HepG2 (cell line): ENCODE data around the gene NKD1. TPM values are rescaled to one million over a fixed set of nuclear protein-coding genes. Genes with fewer than 3 reads are reported as not detected.

Source experiments
- KAT7 ChIP-seq: IDR thresholded peaks from 2 replicates; pipeline ENCODE4 v1.6.1; 2018; ENCODE audit warnings: borderline replicate concordance, missing compliant biosample characterization
- MIER2 ChIP-seq: IDR thresholded peaks from 2 replicates; pipeline ENCODE4 v1.6.1; 2016; ENCODE audit warnings: missing biosample characterization, missing genetic modification reagents
- NR2C2 ChIP-seq: sonication (generic); formaldehyde crosslinking; IDR thresholded peaks from 2 replicates; pipeline ENCODE4 v1.4.0; 2020; ENCODE audit warnings: missing genetic modification reagents, mild to moderate bottlenecking, moderate library complexity, borderline replicate concordance
- NR3C1 ChIP-seq: sonication (generic); formaldehyde crosslinking; IDR thresholded peaks from 2 replicates; pipeline ENCODE4 v1.4.0; 2020; ENCODE audit warnings: missing genetic modification reagents
- PPARG ChIP-seq: conservative IDR thresholded peaks from 2 replicates; pipeline ENCODE4 v1.6.1; 2016; ENCODE audit warnings: missing biosample characterization, missing genetic modification reagents
- ZNF841 ChIP-seq: sonication (generic); formaldehyde crosslinking; IDR thresholded peaks from 2 replicates; pipeline ENCODE4 v1.8.1; 2023; ENCODE audit warnings: missing genetic modification reagents, borderline replicate concordance
- ZSCAN22 ChIP-seq: sonication (generic); formaldehyde crosslinking; IDR thresholded peaks from 2 replicates; pipeline ENCODE4 v1.4.0; 2020; ENCODE audit warnings: mild to moderate bottlenecking, missing genetic modification reagents
- polyA plus RNA-seq, 8 experiments: library from polyadenylated mRNA; depleted of rRNA in 3 of 8; stranded (reverse) in 7 of 8; unstranded in 1 of 8; fragments of >200 nt; fragmentation: Illumina TruSeq in 4 of 8; extraction: Trizol in 4 of 8; gene quantifications; 2 replicates each; pipeline versions ENCODE4 v1.2.1 to v1.2.3, GENCODE V29; 2011 to 2016; ENCODE audit warnings: low read depth in 4 of 8, missing spikeins in 1 of 8, mixed read lengths in 1 of 8; ENCODE audit not compliant: insufficient read depth in 1 of 8
- total RNA-seq, 5 experiments: library from RNA; depleted of rRNA; stranded (reverse); fragments of >200 nt; fragmentation: Illumina TruSeq; extraction: Trizol; gene quantifications; 2 replicates each; pipeline ENCODE4 v1.2.3, GENCODE V29; 2016; ENCODE audit warnings: low read depth in 1 of 5
- TF ChIP-seq, protein P1 (sequence below): sonication (generic); formaldehyde crosslinking; IDR thresholded peaks from 2 replicates; pipeline ENCODE4 v1.4.0; 2020; ENCODE audit warnings: missing genetic modification reagents, borderline replicate concordance
- TF ChIP-seq, protein P2 (sequence below): sonication (generic); formaldehyde crosslinking; IDR thresholded peaks from 2 replicates; pipeline ENCODE4 v1.4.0; 2020; ENCODE audit warnings: missing genetic modification reagents
- TF ChIP-seq, protein P3 (sequence below): sonication (generic); formaldehyde crosslinking; IDR thresholded peaks from one replicate; pipeline ENCODE4 v1.5.1; 2020; ENCODE audit warnings: mild to moderate bottlenecking, missing genetic modification reagents; ENCODE audit errors: not compliant biosample characterization
- TF ChIP-seq, protein P4 (sequence below): sonication (generic); formaldehyde crosslinking; IDR thresholded peaks from 2 replicates; pipeline ENCODE4 v1.4.0; 2020; ENCODE audit warnings: missing genetic modification reagents, mild to moderate bottlenecking, borderline replicate concordance

The NKD1 gene
- total and polyA plus RNA-seq, 2 of the 13 experiments (the other 11 are each of a cell fraction or from before 2014, with no cell fraction given) = 70.4 to 121 TPM

DNA sequence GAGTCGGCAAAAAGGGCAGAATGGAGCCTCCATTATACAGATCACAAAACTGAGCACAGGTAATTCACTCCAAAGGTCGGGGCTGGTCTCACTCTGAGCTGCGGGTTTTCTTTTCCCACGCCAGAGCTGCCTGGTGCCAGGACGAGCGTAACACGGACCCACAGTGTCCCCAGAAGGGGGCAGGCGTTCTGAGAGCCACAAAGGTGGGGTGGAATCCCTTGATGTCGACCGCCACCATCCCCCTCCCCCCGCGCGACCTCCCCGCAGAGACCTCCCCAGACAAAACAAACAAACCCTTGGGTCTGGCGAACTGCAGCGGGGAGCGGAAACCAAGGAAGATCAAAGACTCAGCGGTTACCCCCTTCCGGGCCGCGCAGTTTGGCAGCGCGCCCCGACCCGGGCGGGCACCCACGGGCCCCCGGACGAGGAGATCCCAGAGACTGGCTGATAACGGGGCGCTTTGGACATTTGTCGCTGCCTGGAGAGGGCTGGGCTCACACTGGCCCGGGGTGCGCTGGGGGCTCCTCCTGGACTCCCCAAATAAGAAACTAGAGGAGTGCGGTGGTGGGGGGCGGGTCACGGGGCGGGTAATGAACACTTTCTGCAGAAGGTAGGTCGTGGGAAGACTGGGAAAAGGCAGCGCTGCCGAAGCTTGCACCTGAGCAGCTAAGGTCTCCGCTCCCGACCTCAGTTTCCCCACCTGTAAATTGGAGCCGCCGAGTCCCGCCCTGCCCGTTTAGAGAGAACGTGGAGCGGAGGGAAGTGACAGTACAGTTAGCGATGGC, 664 bp upstream of the NKD1 start (continued):
- TF ChIP-seq ZNF841 (no peak), MIER2 (peak; percentile 52; the same call in 1 of the 2 replicates), PPARG (CRISPR knock-in tag) (peak; percentile 53; the same call in 1 of the 2 replicates), NR2C2 (CRISPR knock-in tag) (peak; percentile 58; the same call in 1 of the 2 replicates), ZSCAN22 (CRISPR knock-in tag) (no peak), NR3C1 (CRISPR knock-in tag) (no peak), KAT7 (CRISPR knock-in tag) (0 out of 2 replicates have a peak, but pooled peaks have one; percentile 57)
- TF ChIP-seq, protein P1, sequence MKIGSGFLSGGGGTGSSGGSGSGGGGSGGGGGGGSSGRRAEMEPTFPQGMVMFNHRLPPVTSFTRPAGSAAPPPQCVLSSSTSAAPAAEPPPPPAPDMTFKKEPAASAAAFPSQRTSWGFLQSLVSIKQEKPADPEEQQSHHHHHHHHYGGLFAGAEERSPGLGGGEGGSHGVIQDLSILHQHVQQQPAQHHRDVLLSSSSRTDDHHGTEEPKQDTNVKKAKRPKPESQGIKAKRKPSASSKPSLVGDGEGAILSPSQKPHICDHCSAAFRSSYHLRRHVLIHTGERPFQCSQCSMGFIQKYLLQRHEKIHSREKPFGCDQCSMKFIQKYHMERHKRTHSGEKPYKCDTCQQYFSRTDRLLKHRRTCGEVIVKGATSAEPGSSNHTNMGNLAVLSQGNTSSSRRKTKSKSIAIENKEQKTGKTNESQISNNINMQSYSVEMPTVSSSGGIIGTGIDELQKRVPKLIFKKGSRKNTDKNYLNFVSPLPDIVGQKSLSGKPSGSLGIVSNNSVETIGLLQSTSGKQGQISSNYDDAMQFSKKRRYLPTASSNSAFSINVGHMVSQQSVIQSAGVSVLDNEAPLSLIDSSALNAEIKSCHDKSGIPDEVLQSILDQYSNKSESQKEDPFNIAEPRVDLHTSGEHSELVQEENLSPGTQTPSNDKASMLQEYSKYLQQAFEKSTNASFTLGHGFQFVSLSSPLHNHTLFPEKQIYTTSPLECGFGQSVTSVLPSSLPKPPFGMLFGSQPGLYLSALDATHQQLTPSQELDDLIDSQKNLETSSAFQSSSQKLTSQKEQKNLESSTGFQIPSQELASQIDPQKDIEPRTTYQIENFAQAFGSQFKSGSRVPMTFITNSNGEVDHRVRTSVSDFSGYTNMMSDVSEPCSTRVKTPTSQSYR (CRISPR knock-in tag) = peak; percentile 98
- TF ChIP-seq, protein P2, sequence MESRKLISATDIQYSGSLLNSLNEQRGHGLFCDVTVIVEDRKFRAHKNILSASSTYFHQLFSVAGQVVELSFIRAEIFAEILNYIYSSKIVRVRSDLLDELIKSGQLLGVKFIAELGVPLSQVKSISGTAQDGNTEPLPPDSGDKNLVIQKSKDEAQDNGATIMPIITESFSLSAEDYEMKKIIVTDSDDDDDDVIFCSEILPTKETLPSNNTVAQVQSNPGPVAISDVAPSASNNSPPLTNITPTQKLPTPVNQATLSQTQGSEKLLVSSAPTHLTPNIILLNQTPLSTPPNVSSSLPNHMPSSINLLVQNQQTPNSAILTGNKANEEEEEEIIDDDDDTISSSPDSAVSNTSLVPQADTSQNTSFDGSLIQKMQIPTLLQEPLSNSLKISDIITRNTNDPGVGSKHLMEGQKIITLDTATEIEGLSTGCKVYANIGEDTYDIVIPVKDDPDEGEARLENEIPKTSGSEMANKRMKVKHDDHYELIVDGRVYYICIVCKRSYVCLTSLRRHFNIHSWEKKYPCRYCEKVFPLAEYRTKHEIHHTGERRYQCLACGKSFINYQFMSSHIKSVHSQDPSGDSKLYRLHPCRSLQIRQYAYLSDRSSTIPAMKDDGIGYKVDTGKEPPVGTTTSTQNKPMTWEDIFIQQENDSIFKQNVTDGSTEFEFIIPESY (CRISPR knock-in tag) = peak; percentile 83
- TF ChIP-seq, protein P3, sequence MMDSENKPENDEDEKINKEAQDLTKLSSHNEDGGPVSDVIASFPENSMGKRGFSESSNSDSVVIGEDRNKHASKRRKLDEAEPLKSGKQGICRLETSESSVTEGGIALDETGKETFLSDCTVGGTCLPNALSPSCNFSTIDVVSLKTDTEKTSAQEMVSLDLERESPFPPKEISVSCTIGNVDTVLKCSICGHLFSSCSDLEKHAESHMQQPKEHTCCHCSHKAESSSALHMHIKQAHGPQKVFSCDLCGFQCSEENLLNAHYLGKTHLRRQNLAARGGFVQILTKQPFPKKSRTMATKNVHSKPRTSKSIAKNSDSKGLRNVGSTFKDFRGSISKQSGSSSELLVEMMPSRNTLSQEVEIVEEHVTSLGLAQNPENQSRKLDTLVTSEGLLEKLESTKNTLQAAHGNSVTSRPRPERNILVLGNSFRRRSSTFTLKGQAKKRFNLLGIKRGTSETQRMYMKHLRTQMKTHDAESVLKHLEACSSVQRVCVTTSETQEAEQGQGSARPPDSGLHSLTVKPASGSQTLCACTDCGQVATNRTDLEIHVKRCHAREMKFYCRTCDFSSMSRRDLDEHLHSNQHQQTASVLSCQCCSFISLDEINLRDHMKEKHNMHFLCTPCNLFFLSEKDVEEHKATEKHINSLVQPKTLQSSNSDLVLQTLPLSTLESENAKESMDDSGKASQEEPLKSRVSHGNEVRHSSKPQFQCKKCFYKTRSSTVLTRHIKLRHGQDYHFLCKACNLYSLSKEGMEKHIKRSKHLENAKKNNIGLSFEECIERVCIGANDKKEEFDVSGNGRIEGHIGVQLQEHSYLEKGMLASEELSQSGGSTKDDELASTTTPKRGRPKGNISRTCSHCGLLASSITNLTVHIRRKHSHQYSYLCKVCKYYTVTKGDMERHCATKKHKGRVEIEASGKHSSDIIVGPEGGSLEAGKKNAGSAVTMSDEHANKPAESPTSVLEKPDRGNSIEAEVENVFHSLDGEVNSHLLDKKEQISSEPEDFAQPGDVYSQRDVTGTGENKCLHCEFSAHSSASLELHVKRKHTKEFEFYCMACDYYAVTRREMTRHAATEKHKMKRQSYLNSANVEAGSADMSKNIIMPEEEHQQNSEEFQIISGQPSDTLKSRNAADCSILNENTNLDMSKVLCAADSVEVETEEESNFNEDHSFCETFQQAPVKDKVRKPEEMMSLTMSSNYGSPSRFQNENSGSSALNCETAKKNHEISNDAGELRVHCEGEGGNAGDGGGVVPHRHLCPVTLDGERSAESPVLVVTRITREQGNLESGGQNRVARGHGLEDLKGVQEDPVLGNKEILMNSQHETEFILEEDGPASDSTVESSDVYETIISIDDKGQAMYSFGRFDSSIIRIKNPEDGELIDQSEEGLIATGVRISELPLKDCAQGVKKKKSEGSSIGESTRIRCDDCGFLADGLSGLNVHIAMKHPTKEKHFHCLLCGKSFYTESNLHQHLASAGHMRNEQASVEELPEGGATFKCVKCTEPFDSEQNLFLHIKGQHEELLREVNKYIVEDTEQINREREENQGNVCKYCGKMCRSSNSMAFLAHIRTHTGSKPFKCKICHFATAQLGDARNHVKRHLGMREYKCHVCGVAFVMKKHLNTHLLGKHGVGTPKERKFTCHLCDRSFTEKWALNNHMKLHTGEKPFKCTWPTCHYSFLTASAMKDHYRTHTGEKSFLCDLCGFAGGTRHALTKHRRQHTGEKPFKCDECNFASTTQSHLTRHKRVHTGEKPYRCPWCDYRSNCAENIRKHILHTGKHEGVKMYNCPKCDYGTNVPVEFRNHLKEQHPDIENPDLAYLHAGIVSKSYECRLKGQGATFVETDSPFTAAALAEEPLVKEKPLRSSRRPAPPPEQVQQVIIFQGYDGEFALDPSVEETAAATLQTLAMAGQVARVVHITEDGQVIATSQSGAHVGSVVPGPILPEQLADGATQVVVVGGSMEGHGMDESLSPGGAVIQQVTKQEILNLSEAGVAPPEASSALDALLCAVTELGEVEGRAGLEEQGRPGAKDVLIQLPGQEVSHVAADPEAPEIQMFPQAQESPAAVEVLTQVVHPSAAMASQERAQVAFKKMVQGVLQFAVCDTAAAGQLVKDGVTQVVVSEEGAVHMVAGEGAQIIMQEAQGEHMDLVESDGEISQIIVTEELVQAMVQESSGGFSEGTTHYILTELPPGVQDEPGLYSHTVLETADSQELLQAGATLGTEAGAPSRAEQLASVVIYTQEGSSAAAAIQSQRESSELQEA (CRISPR knock-in tag) = no peak
- TF ChIP-seq, protein P4, sequence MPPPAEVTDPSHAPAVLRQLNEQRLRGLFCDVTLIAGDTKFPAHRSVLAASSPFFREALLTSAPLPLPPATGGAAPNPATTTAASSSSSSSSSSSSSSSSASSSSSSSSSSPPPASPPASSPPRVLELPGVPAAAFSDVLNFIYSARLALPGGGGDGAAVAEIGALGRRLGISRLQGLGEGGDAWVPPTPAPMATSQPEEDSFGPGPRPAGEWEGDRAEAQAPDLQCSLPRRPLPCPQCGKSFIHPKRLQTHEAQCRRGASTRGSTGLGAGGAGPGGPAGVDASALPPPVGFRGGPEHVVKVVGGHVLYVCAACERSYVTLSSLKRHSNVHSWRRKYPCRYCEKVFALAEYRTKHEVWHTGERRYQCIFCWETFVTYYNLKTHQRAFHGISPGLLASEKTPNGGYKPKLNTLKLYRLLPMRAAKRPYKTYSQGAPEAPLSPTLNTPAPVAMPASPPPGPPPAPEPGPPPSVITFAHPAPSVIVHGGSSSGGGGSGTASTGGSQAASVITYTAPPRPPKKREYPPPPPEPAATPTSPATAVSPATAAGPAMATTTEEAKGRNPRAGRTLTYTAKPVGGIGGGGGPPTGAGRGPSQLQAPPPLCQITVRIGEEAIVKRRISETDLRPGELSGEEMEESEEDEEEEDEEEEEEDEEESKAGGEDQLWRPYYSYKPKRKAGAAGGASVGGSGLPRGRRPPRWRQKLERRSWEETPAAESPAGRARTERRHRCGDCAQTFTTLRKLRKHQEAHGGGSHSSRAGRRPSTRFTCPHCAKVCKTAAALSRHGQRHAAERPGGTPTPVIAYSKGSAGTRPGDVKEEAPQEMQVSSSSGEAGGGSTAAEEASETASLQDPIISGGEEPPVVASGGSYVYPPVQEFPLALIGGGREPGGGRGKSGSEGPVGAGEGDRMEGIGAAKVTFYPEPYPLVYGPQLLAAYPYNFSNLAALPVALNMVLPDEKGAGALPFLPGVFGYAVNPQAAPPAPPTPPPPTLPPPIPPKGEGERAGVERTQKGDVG = peak; percentile 57; the same call in 1 of the 2 replicates
